ENCODE results near the gene CLDN1.

DNA sequence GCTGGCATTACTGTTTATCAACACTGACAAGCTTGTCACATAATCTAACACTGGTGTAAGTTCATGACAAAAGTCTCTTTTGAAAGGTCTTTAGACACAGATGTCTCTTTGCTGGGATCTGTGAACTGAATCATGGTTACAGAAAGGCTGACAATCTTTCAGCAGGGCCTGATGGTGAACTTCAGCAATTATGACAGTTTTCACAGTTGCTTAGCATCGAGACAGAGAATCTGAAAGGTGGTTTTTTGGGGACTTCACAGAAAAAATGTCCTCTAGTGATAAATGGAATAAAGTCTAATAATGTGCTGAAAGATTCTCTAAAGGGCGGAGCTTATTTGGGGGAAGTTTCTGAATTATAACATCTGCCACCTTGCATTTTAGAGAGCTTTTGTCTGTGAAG is 32.3 kb downstream of the CLDN1 start:
- TF ChIP-seq EZH2 (IDR thresholded peaks at IDR 0.05; ENCODE audit: borderline replicate concordance, low read depth, low read length, severe bottlenecking) = no peak
- no peak for TF ChIP-seq CTCF (IDR thresholded peaks at IDR 0.05; ENCODE audit: borderline replicate concordance, extremely low read depth, low read length, poor library complexity, severe bottlenecking)
